WI38 (cell line): Measurements from ENCODE around the gene ACVRL1.

Experiments used
- H3K4me3 ChIP-seq: 2 replicates; pipeline ENCODE4 v1.5.1; 2011; ENCODE audit warnings: low read depth, mild to moderate bottlenecking, control low read depth, low read length
- CTCF ChIP-seq: IDR thresholded peaks from 2 replicates; pipeline ENCODE4 v1.5.1; 2012; ENCODE audit warnings: low read depth, mild to moderate bottlenecking, control low read depth, low read length

The ACVRL1 gene

GRCh38 chr12:51865757-51866270 is 41.5 kb upstream of the ACVRL1 start:
- no peak overlapping the region for H3K4me3 ChIP-seq

GRCh38 chr12:51866324-51866723 is 41.0 kb upstream of the ACVRL1 start:
- no peak overlapping the region for H3K4me3 ChIP-seq
- no peak for TF ChIP-seq CTCF

More at GRCh38 chr12:51865757-51866270, 41.5 kb upstream of the ACVRL1 start:
- no peak for TF ChIP-seq CTCF

DNA sequence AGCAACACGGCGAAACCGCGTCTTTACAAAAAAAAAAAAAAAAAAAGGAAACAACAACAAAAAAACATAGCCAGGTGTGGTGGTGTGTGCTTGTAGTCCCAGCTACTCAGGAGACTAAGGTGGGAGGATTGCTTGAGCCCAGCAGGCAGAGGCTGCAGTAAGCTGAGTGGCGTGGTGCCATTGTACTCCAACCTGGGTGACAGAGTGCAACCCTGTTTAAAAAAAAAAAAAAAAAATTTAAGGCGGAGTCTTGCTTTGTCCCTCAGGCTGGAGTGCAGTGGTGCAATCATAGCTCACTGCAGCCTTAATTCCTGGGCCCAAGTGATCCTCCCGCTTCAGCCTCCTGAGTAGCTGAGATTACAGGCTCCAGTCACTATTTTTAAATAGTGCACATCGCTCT is 40.5 kb upstream of the ACVRL1 start:
- TF ChIP-seq CTCF: no peak
- H3K4me3 ChIP-seq: no peak overlapping the region

GRCh38 chr12:51867371-51867770 is 39.9 kb upstream of the ACVRL1 start:
- TF ChIP-seq CTCF: no peak
- no peak overlapping the region for H3K4me3 ChIP-seq

DNA sequence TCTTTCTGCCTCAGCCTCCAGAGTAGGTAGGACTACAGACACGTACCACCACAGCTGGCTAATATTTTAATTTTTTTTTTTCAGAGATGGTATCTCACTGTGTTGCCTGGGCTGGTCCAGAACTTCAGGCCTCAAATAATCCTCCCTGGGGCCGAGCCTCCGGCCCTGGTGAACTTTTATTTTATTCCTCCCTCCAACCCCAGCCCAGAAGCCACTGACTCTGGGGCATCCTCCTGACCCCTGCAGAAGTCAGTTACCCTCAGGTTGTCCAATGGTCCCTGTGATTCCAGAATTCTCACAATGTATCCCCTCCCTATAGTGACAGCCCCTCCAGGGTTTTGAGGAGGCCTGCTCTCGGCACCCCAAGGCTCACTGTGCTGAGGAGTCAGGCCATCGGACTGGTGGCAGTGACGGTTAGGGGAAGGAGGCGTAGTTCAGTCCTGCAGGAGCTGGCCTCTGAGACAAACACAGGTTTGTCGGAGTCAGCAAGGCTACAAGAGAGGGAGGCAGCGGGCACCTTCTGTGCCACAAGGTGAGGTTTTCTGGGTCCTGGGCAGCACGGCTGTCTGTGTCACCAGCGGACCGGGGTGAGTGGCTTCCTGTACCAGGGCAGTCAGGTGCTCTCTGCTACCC is 39.4 kb upstream of the ACVRL1 start:
- no peak for TF ChIP-seq CTCF
- no peak overlapping the region for H3K4me3 ChIP-seq

- no peak for TF ChIP-seq CTCF
- peak overlapping the region; percentile 48 for H3K4me3 ChIP-seq
Measured at GRCh38 chr12:51868821-51869495, 38.3 kb upstream of the ACVRL1 start.

GRCh38 chr12:51869496-51869865 is 37.8 kb upstream of the ACVRL1 start:
- no peak for TF ChIP-seq CTCF
- H3K4me3 ChIP-seq: peak overlapping the region; percentile 48
